HEK293T (cell line): ENCODE data around the gene P4HA2.

ENCODE experiments used
- CTCF ChIA-PET: fragments of 350-600 bp; formaldehyde crosslinking; extraction: SDS; loops from one replicate; lab custom pipeline; 2021; ENCODE audit warnings: antibody characterized with exemption, inconsistent platforms; lab: Yijun Ruan, JAX
- POLR2A ChIA-PET: fragments of 350-600 bp; formaldehyde crosslinking; extraction: SDS; loops from one replicate; lab custom pipeline; 2020; ENCODE audit warnings: antibody characterized with exemption, inconsistent platforms; lab: Yijun Ruan, JAX
- DNase-seq: peaks from one replicate; pipeline ENCODE4 v3.0.0; 2012; ENCODE audit warnings: mixed read lengths; ENCODE audit errors: extremely low spot score
- ARNT ChIP-seq: fragments of 450-650 bp; IDR thresholded peaks from 2 replicates; pipeline ENCODE4 v1.6.1; 2017; ENCODE audit warnings: mild to moderate bottlenecking
- BHLHE40 ChIP-seq: fragments of 450-650 bp; IDR thresholded peaks from 2 replicates; pipeline ENCODE4 v1.6.1; 2016; ENCODE audit warnings: mild to moderate bottlenecking, moderate library complexity, borderline replicate concordance
- CTBP1 ChIP-seq: fragments of 450-650 bp; IDR thresholded peaks from 2 replicates; pipeline ENCODE4 v1.6.1; 2016; ENCODE audit warnings: borderline replicate concordance
- ELF4 ChIP-seq: fragments of 450-650 bp; IDR thresholded peaks from 2 replicates; pipeline ENCODE4 v1.6.1; 2017; ENCODE audit warnings: antibody characterized with exemption
- FOXA1 ChIP-seq: fragments of 450-650 bp; IDR thresholded peaks from 2 replicates; pipeline ENCODE4 v1.6.1; 2016; ENCODE audit warnings: mild to moderate bottlenecking
- FOXK2 ChIP-seq: fragments of 450-650 bp; IDR thresholded peaks from 2 replicates; pipeline ENCODE4 v1.6.1; 2016; ENCODE audit warnings: mild to moderate bottlenecking
- FOXM1 ChIP-seq: fragments of 450-650 bp; IDR thresholded peaks from 2 replicates; pipeline ENCODE4 v1.6.1; 2017; ENCODE audit warnings: mild to moderate bottlenecking, borderline replicate concordance
- HDGF ChIP-seq: fragments of 450-650 bp; IDR thresholded peaks from 2 replicates; pipeline ENCODE4 v1.6.1; 2017; ENCODE audit warnings: antibody characterized with exemption, borderline replicate concordance
- L3MBTL2 ChIP-seq: fragments of 450-650 bp; conservative IDR thresholded peaks from 2 replicates; pipeline ENCODE4 v1.6.1; 2016; ENCODE audit warnings: mild to moderate bottlenecking
- LEF1 ChIP-seq: fragments of 450-650 bp; IDR thresholded peaks from 2 replicates; pipeline ENCODE4 v1.6.1; 2017; ENCODE audit warnings: mild to moderate bottlenecking, borderline replicate concordance
- NFRKB ChIP-seq: fragments of 450-650 bp; IDR thresholded peaks from 2 replicates; pipeline ENCODE4 v1.6.1; 2016; ENCODE audit warnings: mild to moderate bottlenecking, moderate library complexity
- SP1 ChIP-seq: fragments of 450-650 bp; IDR thresholded peaks from 2 replicates; pipeline ENCODE4 v1.6.1; 2017
- SUZ12 ChIP-seq: fragments of 450-650 bp; IDR thresholded peaks from 2 replicates; pipeline ENCODE4 v1.6.1; 2016; ENCODE audit warnings: mild to moderate bottlenecking
- TARDBP ChIP-seq: fragments of 450-650 bp; IDR thresholded peaks from 2 replicates; pipeline ENCODE4 v1.6.1; 2016
- ZNF384 ChIP-seq: fragments of 450-650 bp; IDR thresholded peaks from 2 replicates; pipeline ENCODE4 v1.6.1; 2016
- TF ChIP-seq, protein P1 (sequence below): fragments of 450-650 bp; IDR thresholded peaks from 2 replicates; pipeline ENCODE4 v1.6.1; 2016

P4HA2 gene

DNA sequence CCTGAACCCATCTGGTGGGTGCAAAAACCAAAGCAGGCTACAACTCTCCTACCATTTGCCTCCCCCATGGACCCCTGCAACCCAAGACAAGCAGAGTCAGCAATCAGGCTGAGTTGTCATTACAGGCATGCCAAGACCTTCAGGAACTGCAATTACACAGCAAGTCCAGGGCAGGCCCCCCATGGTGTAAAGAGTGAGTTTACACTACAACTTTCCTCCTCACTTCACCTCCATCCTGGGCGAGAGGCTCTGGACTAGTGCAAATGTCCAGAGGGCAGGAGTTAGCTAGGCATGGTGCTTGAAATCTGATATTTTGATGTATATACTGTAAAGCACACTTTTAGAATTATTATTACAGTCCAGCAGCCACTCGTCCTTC, 7.0 kb upstream of the P4HA2 start:
- POLR2A ChIA-PET: no interaction called here
- CTCF ChIA-PET: no interaction called here
- TF ChIP-seq BHLHE40 (no peak), ZNF384 (no peak), NFRKB (no peak), ELF4 (no peak), FOXM1 (no peak), FOXK2 (no peak), SUZ12 (no peak), ARNT (no peak), SP1 (no peak)
- TF ChIP-seq, protein P1, sequence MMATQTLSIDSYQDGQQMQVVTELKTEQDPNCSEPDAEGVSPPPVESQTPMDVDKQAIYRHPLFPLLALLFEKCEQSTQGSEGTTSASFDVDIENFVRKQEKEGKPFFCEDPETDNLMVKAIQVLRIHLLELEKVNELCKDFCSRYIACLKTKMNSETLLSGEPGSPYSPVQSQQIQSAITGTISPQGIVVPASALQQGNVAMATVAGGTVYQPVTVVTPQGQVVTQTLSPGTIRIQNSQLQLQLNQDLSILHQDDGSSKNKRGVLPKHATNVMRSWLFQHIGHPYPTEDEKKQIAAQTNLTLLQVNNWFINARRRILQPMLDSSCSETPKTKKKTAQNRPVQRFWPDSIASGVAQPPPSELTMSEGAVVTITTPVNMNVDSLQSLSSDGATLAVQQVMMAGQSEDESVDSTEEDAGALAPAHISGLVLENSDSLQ: no peak
- DNase-seq: no peak

DNA sequence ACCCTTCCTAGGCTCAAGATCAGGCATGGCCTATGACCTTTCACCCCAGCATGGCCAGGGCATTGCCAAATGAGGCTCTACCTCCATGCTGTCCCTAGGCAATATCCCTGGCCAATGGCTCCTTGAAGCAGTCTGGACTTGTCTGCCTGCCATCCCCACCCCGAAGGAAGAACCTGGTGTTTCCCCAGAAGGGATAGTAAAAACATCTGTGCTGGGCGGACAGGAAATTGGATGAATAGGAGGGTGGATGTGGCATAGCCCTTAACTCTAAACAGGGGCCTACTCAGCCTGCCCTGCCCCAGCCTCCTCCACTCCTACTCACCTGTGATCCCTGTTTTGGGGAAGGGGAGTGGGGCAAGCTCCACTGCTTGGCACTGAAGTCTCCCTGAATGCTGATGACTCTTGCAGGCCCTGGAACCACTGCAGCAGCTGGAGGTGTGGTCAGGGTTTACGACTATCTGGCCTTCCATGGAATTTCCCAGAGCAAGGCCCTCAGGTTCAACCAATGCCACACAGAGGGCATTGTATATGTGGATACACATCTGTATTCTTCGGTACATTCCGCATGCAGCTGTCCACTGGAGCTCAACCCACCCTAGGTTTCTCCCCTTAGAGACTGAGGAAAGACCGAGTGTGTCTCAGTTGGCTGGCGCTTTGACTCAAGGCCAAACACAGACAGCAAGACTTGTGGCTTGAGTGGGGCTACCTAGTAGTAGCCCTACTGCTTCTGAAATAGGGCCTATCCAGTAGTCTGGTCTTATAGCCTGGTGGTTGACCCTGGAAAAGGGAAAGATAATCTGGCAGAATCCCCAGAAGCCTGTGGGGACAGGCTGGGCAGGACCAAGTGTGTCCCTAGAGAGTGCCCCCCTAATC, 6.4 kb upstream of the P4HA2 start:
- POLR2A ChIA-PET: no interaction called here
- TF ChIP-seq FOXA1 (no peak), ELF4 (no peak), ZNF384 (no peak), TARDBP (no peak), HDGF (no peak), BHLHE40 (no peak), FOXM1 (no peak), SP1 (no peak), NFRKB (no peak), FOXK2 (no peak), ARNT (no peak), L3MBTL2 (no peak), LEF1 (no peak), SUZ12 (no peak), CTBP1 (no peak)
- TF ChIP-seq, protein P1: no peak
- DNase-seq: no peak
- CTCF ChIA-PET: no interaction called here

DNA sequence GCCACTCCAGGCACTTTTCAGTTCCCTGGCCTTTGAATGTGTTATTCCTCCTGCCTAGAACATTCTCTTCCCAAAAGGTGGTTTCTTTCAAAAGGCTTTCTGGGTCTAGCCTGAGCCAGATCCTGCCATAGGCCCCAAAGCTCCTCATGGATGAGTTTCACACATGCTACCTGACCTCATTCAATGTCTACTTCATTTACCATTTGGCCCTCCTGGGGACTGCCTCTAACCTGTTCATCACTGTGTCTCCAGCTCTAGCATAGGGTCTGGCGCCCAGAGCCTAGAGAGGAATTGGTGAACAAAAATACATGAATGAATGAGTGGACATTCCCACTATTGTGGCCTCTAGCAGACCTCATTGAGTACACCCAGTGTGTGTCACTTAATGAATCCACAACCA, 5.4 kb upstream of the P4HA2 start:
- CTCF ChIA-PET: no interaction called here
- DNase-seq: no peak
- POLR2A ChIA-PET: no interaction called here

DNA sequence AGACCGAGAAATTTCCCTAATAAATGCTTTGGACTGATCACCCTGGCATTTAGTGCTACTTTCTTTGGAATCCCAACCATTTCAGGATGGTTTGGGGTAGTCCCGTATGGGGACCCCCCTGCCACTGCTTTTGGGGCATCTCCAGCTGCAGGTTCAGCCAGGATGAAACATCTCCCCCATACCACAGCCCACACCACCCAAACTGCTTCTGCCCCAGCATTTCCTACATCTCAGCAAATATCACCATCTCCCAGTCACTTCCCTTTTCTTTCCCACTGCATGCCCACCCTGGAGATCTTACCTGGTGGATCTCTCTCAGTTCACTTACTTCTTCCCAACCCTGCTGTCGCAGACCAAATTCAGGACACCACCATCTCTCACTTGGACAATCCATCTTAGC, 4.8 kb upstream of the P4HA2 start:
- CTCF ChIA-PET: no interaction called here
- POLR2A ChIA-PET: no interaction called here
- DNase-seq: no peak
- TF ChIP-seq LEF1: no peak
- TF ChIP-seq BHLHE40: no peak
- TF ChIP-seq, protein P1: no peak
- TF ChIP-seq SP1: no peak
- no peak for TF ChIP-seq NFRKB
- no peak for TF ChIP-seq FOXM1
- TF ChIP-seq HDGF: no peak
- no peak for TF ChIP-seq SUZ12
- no peak for TF ChIP-seq CTBP1
- no peak for TF ChIP-seq ELF4
- no peak for TF ChIP-seq FOXK2
- TF ChIP-seq L3MBTL2: no peak
- no peak for TF ChIP-seq FOXA1
- no peak for TF ChIP-seq TARDBP
- TF ChIP-seq ARNT: no peak

More for the DNA sequence above, 5.4 kb upstream of the P4HA2 start:
- TF ChIP-seq L3MBTL2: no peak
- TF ChIP-seq CTBP1: no peak
- no peak for TF ChIP-seq HDGF
- TF ChIP-seq TARDBP: no peak
- no peak for TF ChIP-seq SP1
- no peak for TF ChIP-seq ELF4
- no peak for TF ChIP-seq ZNF384
- no peak for TF ChIP-seq FOXM1
- TF ChIP-seq FOXK2: no peak
- no peak for TF ChIP-seq FOXA1
- no peak for TF ChIP-seq NFRKB
- TF ChIP-seq, protein P1: no peak
- TF ChIP-seq ARNT: no peak
- no peak for TF ChIP-seq BHLHE40
- no peak for TF ChIP-seq LEF1
- TF ChIP-seq SUZ12: no peak

DNA sequence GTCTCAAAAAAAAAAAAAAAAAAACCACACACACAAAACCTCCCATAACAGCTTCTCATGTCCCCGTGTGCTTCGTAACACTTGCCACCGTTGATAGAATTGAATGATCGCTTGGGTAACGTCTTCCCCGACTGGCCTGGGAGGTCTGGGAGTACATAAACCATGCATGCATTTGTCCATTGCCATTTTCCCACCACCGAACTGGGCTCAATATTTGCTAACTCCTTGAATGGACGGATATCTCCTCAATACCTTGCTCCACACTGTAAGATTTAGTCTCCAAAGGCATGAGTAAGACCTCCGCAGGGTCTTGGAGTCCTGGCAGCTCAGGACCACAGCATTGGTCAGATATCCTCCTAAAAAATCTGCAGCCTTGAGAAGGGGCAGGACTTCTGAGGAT, 3.2 kb upstream of the P4HA2 start:
- ChIA-PET CTCF (no interaction called here), POLR2A (no interaction called here)
- no peak for DNase-seq
- TF ChIP-seq SUZ12 (no peak), ARNT (no peak), NFRKB (no peak), LEF1 (no peak), FOXA1 (no peak), SP1 (no peak), FOXK2 (no peak), HDGF (no peak), ZNF384 (no peak), CTBP1 (no peak), L3MBTL2 (no peak), BHLHE40 (no peak), ELF4 (no peak), FOXM1 (no peak)
- TF ChIP-seq, protein P1: no peak
